Heart left ventricle (tissue), 13 donors: ENCODE results near the gene ZNF365.

Experiments
- CTCF ChIP-seq, 12 donors: fragments of 200-600 bp; sonication (generic) in 4 of 12; IDR thresholded peaks; one replicate each; pipeline versions ENCODE4 v1.5.0 to v1.8.0; 2018 to 2022; ENCODE audit warnings: antibody characterized with exemption in 12 of 12, mild to moderate bottlenecking in 5 of 12
- POLR2A ChIP-seq, 2 donors: fragments of 450-650 bp; IDR thresholded peaks; one replicate each; pipeline ENCODE4 v1.6.1; 2017; ENCODE audit warnings: antibody characterized with exemption in 2 of 2, mild to moderate bottlenecking in 2 of 2, moderate library complexity in 2 of 2
- donor health status: ischemic (EF 13 %, LVEDD 7.1; RV severe dilation, severe dysfunction).
- donor health status: DM: no; HTN: yes; CAD: no.
- donor health status: DM: no; HTN: no; CAD: no.
- donor health status: ischemic (EF 25% LVEDD 6.9; RV normal size, moderate dysfunction).
- donor health status: ischemic (EF 25% LVEDD 5.7; RV mildly dilated, moderate dysfunction).
- donor health status: ischemic (EF 35%, LVEDD 5.7; RV mildly dilated, moderate dysfunction).
- donor health status: nonischemic (EF 11% LVEDD 7.7; RV severe dilation, severe dysfunction).
- donor health status: DM: yes; HTN: yes; CAD: no.
- donor health status: PGD.
- donor health status: ischemic (EF 29% LVEDD 5.4; RV normal size, mild dysfunction).
- donor health status: nonischemic (EF 23%, LVEDD 6.1; RV moderate dilation, normal function).

GRCh38 chr10:62336404-62336803, 37.8 kb upstream of the ZNF365 start:
- TF ChIP-seq CTCF (IDR thresholded peaks at IDR 0.05) = no peak
- TF ChIP-seq POLR2A (IDR thresholded peaks at IDR 0.05) = no peak
